ENCODE measurements around the gene HSPE1. TPM values are rescaled to one million over a fixed set of nuclear protein-coding genes. Genes with fewer than 3 reads are reported as not detected.

The HSPE1 gene
- total RNA-seq, 1 experiment from 2014 or later = 372 TPM

DNA sequence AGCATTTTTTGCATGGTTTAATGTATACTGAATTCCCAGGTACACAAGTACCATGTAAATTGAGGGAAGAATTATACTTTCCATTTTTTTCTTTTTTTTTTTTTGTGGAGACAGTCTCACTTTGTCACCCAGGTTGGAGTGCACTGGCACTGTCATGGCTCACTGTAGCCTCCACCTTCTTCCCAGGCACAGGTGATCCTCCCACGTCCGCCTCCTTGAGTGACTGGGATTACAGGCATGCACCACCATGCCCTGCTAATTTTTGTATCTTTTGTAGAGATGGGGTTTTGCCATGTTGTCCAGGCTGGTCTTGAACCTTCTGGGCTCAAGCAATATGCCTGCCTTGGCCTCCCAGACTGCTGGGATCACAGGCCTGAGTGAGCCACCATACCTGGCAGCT is 3.8 kb downstream of the HSPE1 start:
- Mint-ChIP-seq H3K27me3 (ENCODE audit: low read depth) (no peaks in the 10 kb centered on the region), H3K4me1 (peaks cover 19% of the 10 kb centered on the region), H3K27ac (peak overlapping the region; percentile 84), H3K9me3 (no peaks in the 10 kb centered on the region), H3K4me3 (no peak overlapping the region), H3K36me3 (peaks cover 49% of the 10 kb centered on the region)
- CTCF ChIA-PET = no interaction called here
- ATAC-seq = no peak
- POLR2A ChIA-PET = interaction anchor here (1.6 to 1.8 kb wide), 2 partner anchors 14 to 51 kb away, joined by 3 to 5 read pairs; partner anchors contain the start of gene COQ10B
- DNase-seq (ENCODE audit: low spot score) = no peak
- TF ChIP-seq ZNF396 (CRISPR knock-in tag; IDR thresholded peaks at IDR 0.05; ENCODE audit: borderline replicate concordance) (no peak), EMX1 (CRISPR knock-in tag; IDR thresholded peaks at IDR 0.05) (no peak), TCF7 (CRISPR knock-in tag; IDR thresholded peaks at IDR 0.05; ENCODE audit: low read depth) (no peak), CBFB (CRISPR knock-in tag; IDR thresholded peaks at IDR 0.05; ENCODE audit: low read depth) (no peak), ZNF138 (CRISPR knock-in tag; conservative IDR thresholded peaks at IDR 0.05) (no peak), PRRX2 (CRISPR knock-in tag; IDR thresholded peaks at IDR 0.05) (no peak), ZNF232 (CRISPR knock-in tag; IDR thresholded peaks at IDR 0.05) (no peak), NR2C2 (CRISPR knock-in tag; IDR thresholded peaks at IDR 0.05) (no peak), NFE2L1 (CRISPR knock-in tag; IDR thresholded peaks at IDR 0.05) (no peak), RELA (CRISPR knock-in tag; IDR thresholded peaks at IDR 0.05; ENCODE audit: borderline replicate concordance) (no peak), NFYB (CRISPR knock-in tag; conservative IDR thresholded peaks at IDR 0.05; ENCODE audit: low read depth) (no peak), RORB (CRISPR knock-in tag; IDR thresholded peaks at IDR 0.05) (no peak)
- TF ChIP-seq, protein P1, sequence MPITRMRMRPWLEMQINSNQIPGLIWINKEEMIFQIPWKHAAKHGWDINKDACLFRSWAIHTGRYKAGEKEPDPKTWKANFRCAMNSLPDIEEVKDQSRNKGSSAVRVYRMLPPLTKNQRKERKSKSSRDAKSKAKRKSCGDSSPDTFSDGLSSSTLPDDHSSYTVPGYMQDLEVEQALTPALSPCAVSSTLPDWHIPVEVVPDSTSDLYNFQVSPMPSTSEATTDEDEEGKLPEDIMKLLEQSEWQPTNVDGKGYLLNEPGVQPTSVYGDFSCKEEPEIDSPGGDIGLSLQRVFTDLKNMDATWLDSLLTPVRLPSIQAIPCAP (CRISPR knock-in tag; IDR thresholded peaks at IDR 0.05) = no peak
- TF ChIP-seq, protein P2, sequence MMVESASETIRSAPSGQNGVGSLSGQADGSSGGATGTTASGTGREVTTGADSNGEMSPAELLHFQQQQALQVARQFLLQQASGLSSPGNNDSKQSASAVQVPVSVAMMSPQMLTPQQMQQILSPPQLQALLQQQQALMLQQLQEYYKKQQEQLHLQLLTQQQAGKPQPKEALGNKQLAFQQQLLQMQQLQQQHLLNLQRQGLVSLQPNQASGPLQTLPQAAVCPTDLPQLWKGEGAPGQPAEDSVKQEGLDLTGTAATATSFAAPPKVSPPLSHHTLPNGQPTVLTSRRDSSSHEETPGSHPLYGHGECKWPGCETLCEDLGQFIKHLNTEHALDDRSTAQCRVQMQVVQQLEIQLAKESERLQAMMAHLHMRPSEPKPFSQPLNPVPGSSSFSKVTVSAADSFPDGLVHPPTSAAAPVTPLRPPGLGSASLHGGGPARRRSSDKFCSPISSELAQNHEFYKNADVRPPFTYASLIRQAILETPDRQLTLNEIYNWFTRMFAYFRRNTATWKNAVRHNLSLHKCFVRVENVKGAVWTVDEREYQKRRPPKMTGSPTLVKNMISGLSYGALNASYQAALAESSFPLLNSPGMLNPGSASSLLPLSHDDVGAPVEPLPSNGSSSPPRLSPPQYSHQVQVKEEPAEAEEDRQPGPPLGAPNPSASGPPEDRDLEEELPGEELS (CRISPR knock-in tag; IDR thresholded peaks at IDR 0.05) = no peak
- TF ChIP-seq, protein P3, sequence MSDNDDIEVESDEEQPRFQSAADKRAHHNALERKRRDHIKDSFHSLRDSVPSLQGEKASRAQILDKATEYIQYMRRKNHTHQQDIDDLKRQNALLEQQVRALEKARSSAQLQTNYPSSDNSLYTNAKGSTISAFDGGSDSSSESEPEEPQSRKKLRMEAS (CRISPR knock-in tag; IDR thresholded peaks at IDR 0.05) = no peak
- TF ChIP-seq, protein P4, sequence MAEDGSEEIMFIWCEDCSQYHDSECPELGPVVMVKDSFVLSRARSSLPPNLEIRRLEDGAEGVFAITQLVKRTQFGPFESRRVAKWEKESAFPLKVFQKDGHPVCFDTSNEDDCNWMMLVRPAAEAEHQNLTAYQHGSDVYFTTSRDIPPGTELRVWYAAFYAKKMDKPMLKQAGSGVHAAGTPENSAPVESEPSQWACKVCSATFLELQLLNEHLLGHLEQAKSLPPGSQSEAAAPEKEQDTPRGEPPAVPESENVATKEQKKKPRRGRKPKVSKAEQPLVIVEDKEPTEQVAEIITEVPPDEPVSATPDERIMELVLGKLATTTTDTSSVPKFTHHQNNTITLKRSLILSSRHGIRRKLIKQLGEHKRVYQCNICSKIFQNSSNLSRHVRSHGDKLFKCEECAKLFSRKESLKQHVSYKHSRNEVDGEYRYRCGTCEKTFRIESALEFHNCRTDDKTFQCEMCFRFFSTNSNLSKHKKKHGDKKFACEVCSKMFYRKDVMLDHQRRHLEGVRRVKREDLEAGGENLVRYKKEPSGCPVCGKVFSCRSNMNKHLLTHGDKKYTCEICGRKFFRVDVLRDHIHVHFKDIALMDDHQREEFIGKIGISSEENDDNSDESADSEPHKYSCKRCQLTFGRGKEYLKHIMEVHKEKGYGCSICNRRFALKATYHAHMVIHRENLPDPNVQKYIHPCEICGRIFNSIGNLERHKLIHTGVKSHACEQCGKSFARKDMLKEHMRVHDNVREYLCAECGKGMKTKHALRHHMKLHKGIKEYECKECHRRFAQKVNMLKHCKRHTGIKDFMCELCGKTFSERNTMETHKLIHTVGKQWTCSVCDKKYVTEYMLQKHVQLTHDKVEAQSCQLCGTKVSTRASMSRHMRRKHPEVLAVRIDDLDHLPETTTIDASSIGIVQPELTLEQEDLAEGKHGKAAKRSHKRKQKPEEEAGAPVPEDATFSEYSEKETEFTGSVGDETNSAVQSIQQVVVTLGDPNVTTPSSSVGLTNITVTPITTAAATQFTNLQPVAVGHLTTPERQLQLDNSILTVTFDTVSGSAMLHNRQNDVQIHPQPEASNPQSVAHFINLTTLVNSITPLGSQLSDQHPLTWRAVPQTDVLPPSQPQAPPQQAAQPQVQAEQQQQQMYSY (CRISPR knock-in tag; IDR thresholded peaks at IDR 0.05) = no peak
- TF ChIP-seq, protein P5, sequence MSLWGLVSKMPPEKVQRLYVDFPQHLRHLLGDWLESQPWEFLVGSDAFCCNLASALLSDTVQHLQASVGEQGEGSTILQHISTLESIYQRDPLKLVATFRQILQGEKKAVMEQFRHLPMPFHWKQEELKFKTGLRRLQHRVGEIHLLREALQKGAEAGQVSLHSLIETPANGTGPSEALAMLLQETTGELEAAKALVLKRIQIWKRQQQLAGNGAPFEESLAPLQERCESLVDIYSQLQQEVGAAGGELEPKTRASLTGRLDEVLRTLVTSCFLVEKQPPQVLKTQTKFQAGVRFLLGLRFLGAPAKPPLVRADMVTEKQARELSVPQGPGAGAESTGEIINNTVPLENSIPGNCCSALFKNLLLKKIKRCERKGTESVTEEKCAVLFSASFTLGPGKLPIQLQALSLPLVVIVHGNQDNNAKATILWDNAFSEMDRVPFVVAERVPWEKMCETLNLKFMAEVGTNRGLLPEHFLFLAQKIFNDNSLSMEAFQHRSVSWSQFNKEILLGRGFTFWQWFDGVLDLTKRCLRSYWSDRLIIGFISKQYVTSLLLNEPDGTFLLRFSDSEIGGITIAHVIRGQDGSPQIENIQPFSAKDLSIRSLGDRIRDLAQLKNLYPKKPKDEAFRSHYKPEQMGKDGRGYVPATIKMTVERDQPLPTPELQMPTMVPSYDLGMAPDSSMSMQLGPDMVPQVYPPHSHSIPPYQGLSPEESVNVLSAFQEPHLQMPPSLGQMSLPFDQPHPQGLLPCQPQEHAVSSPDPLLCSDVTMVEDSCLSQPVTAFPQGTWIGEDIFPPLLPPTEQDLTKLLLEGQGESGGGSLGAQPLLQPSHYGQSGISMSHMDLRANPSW (CRISPR knock-in tag; conservative IDR thresholded peaks at IDR 0.05; ENCODE audit: low read depth) = no peak
- TF ChIP-seq, protein P6, sequence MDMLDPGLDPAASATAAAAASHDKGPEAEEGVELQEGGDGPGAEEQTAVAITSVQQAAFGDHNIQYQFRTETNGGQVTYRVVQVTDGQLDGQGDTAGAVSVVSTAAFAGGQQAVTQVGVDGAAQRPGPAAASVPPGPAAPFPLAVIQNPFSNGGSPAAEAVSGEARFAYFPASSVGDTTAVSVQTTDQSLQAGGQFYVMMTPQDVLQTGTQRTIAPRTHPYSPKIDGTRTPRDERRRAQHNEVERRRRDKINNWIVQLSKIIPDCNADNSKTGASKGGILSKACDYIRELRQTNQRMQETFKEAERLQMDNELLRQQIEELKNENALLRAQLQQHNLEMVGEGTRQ (CRISPR knock-in tag; IDR thresholded peaks at IDR 0.05) = no peak
